ENCODE data around the gene MAPK8IP2.
"Not testable (repeated sequence)": the region's sequence is repeated elsewhere in the genome, so short reads cannot be mapped to it uniquely, and the experiment has no call there.

MAPK8IP2 gene

DNA sequence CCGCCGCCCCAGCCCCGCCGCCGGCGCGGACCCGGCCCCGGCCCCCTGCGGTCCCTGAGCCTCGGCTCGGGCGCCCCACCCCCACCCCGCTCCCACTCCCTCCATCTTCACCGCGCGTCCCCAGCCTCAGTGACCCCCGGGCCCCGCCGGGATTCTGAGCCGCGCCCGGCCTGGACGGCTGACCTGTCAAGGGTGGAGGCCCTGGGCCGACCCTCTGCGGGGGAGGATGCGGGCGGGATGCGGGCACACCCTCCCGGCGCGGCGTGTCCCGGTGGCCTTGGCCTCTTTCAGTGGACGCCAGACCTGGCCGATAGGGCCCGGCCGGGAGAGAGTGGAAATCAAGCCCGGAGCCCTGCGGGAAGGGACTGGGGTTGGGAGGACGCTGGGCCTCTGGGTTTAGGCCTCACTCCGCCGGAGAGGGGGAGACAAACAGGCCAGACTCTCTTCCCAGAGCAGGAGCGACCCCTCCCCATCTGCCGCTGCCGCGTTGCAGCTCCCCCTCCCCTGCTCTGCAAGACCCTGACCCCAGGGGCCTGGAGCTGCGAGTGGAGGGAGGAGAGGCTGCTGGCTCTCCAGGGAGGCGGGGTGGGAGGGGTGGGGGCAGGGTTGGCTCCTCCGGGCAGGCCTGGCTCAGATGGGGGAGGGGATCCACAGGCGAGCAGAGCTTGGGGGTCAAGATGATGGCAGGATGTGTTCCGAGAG, 525 bp downstream of the MAPK8IP2 start:
- no peak for DNase-seq

DNA sequence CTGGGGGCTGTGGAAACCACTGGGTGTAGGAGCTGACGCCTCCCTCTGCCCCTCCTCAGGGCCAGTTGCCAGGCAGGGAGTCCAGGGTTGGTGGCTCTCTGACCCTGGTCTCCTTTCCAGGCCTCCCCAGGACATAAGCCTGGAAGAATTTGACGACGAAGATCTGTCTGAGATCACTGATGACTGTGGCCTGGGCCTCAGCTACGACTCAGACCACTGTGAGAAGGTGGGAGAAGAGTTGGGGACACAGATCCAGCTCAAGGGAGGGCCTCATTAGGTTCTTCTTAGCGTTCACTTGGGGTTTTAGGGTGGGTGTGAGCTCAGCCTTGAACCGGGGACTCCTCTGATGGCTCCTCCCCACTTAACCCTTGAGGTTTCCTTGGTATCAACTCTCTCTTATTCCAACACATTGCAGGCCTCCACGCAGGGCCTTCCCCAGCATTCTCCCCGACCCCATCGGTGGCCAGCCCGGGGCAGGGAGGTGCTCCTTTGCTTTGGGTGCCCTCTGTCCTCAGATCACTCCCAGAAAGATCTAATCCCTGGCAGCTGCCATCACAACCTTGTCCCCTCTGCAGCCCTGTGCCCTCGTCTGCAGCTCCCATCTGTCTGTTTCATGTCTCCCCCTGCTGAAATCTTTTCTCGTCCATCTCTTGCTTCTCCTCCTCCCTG, 1.2 kb downstream of the MAPK8IP2 start:
- no peak for DNase-seq

DNA sequence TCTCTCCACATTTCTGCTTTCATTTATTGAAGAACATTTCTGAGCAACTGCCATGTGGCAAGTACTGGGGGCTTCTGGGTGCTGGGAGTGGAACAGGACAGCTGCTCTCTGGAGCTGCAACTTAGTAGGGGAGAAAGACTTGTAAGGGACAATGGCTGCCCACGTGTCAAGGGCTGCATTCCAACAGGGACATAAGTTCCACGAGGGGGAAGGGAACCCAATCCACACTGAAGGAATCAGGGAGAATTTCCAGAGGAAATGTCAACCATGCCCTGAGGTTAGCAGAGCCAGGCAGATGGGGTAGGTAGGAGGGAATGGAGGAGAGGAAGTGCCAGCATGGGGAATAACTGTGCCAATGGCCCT, 1.7 kb downstream of the MAPK8IP2 start:
- no peak for DNase-seq

DNA sequence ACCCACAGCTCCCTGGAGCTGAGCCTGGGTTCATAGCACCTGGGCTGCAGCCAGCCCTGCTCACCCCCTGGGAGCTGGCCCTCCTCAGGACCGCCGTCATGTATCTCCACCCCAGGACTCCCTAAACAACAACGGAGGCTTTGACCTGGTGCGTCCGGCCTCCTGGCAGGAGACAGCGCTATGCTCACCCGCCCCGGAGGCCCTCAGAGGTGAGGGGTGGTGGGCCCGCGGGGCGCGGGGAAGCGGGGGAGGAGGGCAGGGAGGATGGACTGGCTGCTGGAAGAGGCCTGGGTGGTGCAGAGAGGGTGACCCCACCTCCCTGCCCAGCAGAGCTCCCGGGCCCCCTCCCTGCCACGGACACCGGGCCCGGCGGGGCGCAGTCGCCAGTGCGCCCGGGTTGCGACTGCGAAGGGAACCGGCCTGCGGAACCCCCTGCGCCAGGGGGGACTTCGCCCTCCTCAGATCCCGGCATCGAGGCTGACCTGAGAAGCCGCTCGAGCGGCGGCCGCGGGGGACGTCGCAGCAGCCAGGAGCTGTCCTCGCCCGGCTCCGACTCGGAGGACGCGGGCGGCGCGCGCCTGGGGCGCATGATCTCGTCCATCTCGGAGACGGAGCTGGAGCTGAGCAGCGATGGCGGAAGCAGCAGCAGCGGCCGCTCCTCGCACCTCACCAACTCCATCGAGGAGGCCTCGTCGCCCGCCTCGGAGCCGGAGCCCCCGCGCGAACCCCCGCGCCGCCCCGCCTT, 3.1 kb downstream of the MAPK8IP2 start:
- no peak for DNase-seq

DNA sequence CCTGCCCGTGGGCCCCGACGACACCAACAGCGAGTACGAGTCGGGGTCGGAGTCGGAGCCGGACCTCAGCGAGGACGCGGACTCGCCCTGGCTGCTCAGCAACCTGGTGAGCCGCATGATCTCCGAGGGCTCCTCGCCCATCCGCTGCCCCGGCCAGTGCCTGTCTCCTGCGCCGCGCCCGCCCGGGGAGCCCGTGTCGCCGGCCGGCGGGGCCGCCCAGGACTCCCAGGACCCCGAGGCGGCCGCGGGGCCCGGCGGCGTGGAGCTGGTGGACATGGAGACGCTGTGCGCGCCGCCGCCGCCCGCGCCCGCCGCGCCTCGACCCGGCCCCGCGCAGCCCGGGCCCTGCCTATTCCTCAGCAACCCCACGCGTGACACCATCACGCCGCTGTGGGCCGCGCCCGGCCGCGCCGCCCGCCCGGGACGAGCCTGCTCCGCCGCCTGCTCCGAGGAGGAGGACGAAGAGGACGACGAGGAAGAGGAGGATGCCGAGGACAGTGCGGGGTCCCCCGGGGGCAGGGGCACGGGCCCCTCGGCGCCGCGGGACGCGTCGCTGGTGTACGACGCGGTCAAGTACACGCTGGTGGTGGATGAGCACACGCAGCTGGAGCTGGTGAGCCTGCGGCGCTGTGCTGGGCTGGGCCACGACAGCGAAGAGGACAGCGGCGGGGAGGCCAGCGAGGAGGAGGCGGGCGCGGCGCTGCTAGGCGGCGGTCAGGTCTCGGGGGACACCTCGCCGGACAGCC, 3.8 kb downstream of the MAPK8IP2 start:
- DNase-seq, result no peak

DNA sequence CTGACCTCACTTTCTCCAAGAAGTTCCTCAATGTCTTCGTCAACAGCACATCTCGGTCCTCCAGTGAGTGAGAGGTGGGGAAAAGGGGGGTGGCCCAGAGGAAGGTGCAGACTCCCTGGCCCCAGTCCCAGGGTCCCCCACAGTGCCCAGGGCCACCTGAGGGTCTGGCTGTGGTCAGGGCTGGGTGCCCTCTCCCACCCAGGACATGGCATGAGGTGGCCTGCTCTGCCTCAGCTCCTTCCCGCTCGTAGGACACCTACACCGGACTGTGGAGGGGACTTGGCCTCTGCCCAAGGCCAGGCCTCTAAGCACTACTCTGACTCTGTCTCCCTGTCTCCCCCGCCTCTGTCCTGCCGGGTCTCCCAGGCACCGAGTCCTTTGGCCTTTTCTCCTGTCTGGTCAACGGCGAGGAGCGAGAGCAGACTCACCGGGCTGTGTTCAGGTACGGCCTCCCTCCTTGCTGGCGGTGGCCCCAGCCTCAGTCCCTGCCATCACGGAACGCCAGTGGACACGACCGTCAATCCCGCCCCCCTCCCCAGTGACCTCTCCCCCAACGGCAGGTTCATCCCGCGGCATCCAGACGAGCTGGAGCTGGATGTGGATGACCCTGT, 4.5 kb downstream of the MAPK8IP2 start:
- DNase-seq, result no peak

DNA sequence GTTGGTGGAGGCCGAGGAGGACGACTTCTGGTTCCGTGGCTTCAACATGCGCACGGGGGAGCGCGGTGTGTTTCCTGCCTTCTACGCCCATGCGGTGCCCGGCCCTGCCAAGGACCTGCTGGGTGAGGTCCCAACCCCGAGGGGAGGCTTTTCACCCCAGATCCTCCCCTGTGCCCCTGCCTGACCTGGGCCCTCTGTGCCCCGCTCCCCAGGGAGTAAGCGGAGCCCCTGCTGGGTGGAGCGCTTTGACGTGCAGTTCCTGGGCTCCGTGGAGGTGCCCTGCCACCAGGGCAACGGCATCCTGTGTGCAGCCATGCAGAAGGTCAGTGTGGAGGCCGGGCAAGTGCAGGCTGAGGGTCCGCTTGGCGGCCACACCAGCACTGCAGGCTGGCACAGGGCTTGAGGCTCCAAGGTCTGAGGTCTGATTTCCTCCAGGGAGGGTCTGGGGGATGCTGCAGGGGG, 5.1 kb downstream of the MAPK8IP2 start:
- DNase-seq, result no peak

DNA sequence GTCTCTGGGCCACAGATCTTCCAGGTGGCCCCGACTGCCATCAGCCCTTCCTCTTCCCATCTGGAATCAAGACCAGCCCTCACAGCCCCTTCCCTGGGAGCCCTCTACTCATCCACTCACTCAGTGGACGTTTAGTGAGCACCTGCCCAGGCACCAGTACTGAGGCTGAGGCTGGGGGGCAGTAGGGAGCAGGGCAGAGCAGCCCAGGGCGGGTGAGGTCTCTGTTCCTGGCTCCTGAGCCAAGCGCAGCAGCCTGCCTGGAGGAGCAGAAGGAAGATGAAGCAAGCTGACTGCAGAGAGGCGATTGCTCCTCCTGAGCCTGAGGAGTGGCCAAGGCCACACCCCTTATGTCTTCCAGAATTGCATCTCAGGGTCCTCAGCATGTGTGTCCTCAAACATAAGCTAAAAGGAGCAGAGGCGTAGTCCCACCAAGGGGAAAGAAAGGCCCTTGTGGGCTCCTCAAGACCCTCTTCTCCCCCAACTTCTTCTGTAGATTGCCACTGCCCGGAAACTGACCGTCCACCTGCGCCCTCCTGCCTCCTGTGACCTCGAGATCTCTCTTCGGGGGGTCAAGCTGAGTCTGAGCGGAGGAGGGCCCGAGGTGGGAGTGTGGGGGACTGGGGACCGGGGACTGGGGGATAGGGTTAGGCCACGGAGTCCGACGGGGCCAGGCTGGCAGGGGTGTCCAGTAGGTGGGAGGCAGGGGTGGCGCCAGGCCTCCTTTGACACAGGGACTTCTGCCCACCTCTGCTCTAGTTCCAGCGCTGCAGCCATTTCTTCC, 5.8 kb downstream of the MAPK8IP2 start:
- DNase-seq, result no peak

DNA sequence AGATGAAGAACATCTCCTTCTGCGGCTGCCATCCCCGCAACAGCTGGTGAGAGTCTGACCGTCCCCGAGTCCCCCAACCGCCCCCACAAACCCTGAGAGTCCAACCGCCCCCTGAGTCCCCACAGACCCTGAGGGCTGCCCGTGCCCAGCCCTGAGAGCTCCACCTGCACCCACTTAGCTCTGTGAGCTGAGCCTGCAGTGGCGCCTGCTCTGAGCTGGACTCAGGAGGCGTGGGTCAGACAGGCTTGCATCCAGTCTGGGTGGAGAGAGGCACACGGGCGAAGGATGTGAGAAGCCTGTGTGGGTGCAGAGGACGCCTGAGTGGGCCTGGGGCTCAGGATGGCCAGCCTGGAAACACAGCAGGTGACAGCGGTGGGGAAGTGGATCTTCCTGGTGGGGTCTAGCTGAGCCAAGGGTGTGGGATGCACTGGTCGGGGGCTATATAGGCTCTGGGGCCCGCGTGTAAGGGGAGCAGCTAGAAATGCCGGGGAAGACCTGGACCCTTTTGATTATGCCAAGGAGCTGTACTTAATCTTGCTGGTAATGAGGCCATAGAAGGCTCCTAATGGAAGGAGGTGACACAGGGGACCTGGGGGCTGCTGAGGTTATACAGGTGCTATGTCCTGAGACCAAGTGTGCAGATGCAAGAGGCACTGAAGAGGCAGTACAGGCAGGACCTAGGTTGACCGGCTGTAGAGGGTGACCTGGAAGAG, 6.5 kb downstream of the MAPK8IP2 start:
- DNase-seq, result no peak

DNA sequence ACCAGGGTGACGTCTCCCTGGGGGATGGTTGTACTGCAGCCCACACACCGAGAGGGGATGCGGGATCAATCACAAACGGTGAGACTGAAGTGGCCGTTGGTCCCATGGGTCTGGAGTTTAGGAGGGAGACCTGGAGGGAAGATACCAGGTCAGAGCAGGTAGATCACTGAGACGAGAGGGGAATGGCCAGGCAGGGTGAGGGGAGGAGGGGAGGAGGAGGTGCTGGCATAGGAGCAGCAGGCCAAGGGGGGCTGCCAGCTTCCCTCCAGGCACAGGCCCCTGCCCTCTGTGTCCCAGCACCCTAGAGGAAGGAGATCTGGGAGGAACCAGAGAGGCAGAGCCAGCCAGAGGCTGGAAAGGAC, 7.0 kb downstream of the MAPK8IP2 start:
- DNase-seq, result no peak

DNA sequence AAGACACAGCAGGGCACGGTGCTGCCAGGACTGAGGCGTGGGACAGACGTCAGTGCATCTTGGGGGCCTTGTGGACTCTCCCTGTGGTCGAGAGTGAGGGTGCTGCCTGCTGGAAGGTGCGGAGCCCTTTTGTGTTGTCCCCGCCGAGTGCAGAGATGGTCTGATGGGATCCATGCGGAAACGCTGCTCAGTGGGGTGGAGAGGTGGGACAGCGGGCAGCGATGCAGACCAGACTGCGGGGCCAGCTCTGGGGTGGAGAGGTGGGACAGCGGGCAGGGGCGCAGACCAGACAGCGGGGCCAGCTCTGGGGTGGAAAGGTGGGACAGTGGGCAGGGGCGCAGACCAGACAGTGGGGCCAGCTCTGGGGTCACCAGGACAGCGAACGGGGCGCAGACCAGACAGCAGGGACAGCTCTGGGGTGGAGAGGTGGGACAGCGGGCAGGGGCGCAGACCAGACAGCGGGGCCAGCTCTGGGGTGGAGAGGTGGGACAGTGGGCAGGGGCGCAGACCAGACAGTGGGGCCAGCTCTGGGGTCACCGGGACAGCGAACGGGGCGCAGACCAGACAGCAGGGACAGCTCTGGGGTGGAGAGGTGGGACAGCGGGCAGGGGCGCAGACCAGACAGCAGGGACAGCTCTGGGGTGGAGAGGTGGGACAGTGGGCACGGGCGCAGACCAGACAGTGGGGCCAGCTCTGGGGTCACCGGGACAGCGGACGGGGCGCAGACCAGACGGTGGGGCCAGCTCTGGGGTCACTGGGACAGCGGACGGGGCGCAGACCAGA, 7.7 kb downstream of the MAPK8IP2 start:
- DNase-seq, result not testable (repeated sequence)

DNA sequence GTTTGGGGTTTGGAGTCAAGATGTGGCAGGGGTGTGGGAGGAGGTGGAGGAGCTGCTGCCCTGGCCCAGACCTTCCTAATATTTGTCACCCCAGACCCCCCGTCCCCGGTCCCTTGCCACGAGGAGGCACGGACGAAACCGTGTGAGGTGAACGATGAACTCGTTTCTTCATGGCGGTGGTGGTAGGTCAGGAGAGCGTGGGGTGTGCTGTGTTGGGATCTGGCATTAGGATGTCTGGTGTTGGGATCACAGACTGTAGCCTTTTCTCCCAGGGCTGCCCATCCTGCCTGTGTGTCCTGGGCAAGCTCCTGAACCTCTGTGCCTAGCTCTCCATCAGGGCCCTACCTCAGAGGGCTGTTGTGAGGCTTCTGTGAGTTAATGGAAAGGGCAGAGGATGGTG, 8.4 kb downstream of the MAPK8IP2 start:
- DNase-seq, result no peak

DNA sequence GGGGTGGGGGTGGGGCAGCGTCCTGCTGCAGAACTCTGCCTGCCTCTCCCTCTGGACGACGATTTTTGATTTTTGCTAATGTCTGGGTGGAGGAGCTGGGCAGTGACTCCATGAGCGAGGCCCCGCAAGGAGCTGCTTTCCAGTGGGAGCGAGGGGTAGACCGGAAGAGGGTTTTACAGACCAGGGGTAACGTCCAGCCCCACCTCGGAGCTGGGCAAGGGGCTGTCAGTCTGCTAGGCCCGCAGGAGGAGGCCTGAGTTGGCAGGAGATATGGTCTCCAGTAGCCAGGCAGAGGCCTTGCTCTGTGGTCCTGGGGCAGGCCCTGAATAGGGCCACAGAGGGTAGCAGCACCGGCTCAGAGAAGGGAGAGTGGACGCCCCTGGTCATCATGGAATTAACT, 9.0 kb downstream of the MAPK8IP2 start:
- no peak for DNase-seq

DNA sequence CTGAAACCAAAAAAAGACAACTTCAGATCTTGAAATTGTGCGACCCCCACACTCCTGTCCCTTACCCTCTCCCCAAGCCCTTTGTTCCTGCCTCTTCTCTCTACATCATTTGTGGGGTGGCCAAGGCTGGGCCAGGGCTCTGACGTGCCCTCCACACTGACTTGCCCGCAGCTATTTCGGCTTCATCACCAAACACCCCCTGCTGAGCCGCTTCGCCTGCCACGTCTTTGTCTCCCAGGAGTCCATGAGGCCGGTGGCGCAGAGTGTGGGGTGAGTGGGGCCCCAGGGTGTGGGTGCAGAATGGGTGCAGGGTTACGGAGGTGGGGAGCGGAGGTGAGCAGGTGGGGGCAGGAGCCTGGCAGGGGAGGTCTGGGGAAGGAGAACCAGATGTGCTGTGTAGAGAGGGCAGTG, 9.5 kb downstream of the MAPK8IP2 start:
- no peak for DNase-seq

DNA sequence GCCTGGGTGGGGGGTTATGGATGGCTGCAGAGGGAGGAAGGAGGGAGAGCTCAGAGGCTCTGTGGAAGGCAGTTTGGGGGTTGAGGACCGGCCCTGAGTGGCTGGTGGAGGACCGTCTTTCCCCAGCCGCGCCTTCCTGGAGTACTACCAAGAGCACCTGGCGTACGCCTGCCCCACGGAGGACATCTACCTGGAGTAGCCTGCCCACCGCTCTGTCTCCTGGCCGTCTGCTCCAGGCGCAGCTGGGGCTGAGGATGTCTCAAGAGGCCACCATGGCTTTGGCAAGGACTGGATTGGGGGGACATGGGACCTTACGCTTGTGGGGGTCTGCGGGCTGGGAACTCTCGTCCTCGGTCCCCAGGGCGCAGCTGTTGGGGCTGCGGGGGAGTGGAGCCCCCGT, 10.0 kb downstream of the MAPK8IP2 start:
- no peak for DNase-seq

DNA sequence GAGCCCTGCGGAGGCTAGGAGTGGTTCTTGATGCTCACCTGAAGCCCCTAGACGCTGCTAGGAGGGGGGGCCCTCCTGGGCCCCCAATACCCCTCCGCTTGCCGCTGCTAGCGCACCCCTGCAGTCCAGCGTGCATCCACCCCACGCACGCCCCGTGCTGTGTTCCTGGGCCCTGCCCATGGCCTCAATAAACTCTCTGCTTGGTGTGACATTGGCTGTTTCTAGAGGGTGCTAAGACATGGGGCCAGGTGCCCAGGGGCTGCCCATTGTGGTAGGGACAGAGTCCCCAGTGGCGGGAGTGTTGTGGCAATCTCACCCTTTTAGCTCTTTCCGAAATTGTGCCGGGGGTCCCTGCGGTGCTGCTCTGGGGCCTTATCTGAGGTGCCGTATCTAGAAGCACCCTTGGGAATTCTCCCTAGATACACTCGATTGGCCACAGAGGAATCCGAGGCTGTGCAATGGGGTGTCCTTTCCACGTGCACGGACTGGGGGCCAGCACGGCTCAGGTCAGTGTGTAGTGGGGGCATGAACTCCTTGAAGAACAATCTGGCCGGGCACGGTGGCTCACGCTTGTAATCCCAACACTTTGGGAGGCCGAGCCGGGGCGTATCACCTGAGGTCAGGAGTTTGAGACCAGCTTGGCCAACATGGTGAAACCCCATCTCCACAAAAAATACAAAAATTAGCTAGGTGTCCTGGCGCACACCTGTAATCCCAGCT, 10.9 kb downstream of the MAPK8IP2 start:
- DNase-seq, result no peak

DNA sequence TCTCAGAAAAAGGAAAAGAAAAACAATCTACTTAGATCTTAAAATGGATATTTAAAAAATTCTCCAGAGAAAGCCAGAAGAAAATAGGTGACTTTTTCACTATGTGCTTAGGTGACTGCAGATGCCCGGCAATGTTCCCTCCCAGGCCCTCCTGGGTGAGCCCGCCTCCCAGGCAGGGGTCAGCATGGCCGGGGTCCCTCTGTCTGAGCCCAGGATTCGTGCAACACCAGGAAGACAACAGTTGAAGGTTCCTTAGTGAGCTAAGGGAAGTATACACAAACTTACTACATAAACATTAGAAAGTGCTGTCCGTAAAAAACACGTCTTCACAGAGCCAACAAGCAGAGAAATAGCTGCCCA, 11.6 kb downstream of the MAPK8IP2 start:
- DNase-seq, result no peak

DNA sequence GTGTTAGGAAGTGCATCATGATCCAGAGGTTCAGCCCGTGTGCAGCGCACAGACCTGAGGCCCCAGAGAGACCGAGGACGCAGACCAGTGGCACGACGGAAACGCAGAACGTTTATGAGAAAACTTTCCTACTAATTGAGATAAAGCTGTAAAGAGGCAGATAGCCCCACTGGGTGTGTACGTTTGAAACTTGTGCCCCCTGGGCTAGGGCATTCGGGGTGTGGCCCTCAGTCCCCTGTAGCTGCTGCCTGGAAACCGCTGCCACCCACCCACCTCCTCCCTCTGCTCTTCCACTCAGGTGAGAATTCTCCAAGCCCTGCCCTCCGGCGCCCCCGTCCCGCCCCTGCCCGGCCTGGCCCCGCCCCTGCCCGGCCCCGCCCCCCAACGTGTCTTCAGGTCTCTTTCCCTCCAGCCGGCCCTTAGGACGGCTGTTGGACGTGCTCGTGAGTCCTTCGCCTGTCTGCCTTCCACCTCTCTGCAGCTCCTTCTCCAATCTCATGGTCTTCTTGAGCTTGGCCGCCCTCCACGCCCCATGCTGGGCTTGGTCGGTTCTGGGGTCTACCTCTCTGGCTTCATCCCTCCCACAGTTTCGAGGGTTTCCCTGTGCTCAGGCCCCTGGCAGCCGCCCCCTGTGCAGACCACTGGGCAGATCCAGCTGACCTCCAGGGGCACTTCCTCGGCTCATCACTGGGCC, 12.1 kb downstream of the MAPK8IP2 start:
- no peak for DNase-seq

DNA sequence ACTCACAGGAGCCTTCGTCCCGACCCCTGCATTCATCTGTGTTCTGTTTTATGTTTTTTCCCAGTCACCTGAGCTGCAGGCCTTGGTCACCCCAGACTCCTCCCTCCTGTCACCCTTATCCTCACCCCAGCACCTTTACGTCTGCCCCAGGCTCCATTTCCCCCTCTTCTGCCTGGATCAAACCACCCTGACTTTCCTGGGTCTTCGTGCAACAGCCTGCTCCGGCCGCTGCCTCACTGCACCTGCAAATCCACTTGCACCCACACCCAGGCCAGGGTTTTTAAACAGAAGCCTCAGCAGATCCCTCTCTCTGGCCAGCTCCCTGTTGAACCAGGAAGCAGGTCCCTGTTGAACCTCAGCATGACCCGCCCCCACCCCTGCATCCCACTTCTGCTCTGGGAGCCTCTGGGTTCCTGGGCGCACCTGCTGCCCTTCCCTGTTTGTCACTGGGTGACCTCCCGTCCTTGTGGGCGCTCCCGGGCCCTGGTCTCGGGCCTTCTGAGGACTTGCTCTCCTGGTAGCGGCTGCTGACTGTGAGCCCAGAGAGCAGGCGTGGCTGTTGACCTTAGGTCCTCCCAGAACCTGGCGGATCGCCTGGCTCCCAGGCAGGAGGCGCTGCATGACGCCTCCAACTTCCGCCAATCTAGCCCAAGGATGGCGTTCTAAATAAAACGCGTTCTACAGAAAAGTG, 12.8 kb downstream of the MAPK8IP2 start:
- no peak for DNase-seq
